ENCODE measurements around the gene UNCX. TPM values are rescaled to one million over a fixed set of nuclear protein-coding genes. Genes with fewer than 3 reads are reported as not detected.

Gene UNCX
- total RNA-seq, 6 experiments from 2014 or later = not detected

DNA sequence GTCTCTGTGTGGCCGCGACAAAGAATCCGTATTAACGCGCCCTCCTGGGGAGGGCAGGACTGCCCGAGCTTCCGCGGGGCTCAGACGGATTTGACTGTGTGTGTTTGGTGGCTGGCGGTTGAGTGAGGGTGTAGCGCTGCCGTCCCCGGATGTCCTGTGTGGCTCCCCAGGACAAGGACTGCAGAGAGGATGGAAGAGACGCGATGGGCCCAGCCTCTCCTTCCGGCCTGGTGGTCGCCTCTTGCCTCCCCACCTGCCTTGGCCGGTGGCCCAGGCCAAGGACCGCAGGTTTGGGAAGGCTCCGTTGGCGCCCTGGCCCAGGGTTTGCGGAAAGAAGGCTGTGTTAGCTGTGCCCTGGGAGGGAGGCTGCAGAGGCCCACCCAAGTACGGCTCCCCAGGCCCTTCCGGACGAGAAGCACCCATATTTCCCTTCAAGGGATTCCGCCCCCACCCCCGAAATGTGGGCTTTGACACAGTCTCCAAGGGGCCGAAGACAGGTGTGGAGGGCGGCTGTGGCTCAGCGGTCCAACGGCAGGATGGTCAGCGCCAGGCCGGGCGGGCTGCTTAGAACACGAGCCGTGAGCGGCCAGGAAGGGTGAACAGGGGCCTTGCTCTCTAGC is 2.3 kb downstream of the UNCX start:
- H3K9me3 ChIP-seq = no peaks in the 10 kb centered on the region
- peaks cover 23 to 46% of the 10 kb centered on the region in 2 donors for H3K27me3 ChIP-seq
- no peaks in the 10 kb centered on the region for H3K4me1 ChIP-seq
- H3K36me3 ChIP-seq = no peaks in the 10 kb centered on the region
- intact Hi-C loops (cut with DNase I) = no loop called here
- ATAC-seq (no peak), DNase-seq (no peak)
- no peak overlapping the region for H3K4me3 ChIP-seq
- H3K27ac ChIP-seq = no peak overlapping the region
- 20% methylated on average over 1 of the region's 37 CpGs for WGBS (ENCODE audit: insufficient coverage, low coverage, low lambda C conversion rate, missing lambda C conversion rate)
- TF ChIP-seq POLR2A (IDR thresholded peaks at IDR 0.05) = no peak
- TF ChIP-seq, protein P1, sequence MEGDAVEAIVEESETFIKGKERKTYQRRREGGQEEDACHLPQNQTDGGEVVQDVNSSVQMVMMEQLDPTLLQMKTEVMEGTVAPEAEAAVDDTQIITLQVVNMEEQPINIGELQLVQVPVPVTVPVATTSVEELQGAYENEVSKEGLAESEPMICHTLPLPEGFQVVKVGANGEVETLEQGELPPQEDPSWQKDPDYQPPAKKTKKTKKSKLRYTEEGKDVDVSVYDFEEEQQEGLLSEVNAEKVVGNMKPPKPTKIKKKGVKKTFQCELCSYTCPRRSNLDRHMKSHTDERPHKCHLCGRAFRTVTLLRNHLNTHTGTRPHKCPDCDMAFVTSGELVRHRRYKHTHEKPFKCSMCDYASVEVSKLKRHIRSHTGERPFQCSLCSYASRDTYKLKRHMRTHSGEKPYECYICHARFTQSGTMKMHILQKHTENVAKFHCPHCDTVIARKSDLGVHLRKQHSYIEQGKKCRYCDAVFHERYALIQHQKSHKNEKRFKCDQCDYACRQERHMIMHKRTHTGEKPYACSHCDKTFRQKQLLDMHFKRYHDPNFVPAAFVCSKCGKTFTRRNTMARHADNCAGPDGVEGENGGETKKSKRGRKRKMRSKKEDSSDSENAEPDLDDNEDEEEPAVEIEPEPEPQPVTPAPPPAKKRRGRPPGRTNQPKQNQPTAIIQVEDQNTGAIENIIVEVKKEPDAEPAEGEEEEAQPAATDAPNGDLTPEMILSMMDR (IDR thresholded peaks at IDR 0.05) = no peak

DNA sequence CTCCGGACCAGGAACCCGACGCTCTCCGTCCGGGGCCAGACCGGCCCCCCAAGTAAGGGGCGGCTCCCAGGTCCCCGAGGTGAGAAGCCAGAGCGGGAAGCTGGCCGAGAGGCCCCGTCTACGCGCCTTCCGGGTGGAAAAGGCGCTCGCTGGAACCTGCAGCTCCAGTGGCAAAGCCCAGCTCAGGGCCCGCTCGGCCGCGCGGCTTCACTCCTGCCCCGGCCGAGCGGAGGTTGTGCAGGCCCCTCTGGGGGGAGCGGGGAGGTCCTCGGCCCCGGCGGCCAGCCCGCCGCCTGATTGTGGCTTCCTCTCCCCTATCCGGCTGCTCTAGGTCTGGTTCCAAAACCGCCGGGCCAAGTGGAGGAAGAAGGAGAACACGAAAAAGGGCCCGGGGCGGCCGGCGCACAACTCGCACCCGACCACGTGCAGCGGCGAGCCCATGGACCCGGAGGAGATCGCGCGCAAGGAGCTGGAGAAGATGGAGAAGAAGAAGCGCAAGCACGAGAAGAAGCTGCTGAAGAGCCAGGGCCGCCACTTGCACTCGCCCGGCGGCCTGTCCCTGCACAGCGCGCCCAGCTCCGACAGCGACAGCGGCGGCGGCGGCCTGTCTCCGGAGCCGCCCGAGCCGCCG is 2.9 kb downstream of the UNCX start:
- 0% methylated on average over 9 of the region's 66 CpGs for WGBS (ENCODE audit: insufficient coverage, low coverage, low lambda C conversion rate, missing lambda C conversion rate)
- no peaks in the 10 kb centered on the region for H3K36me3 ChIP-seq
- intact Hi-C loops (cut with DNase I) = no loop called here
- H3K4me3 ChIP-seq = no peak overlapping the region
- no peak for TF ChIP-seq POLR2A (IDR thresholded peaks at IDR 0.05)
- TF ChIP-seq, protein P1 (IDR thresholded peaks at IDR 0.05) = no peak
- no peak for DNase-seq
- H3K9me3 ChIP-seq = no peaks in the 10 kb centered on the region
- H3K4me1 ChIP-seq = no peaks in the 10 kb centered on the region
- ATAC-seq = no peak
- H3K27ac ChIP-seq = no peak overlapping the region
- H3K27me3 ChIP-seq = peaks cover 20 to 43% of the 10 kb centered on the region in 2 donors

DNA sequence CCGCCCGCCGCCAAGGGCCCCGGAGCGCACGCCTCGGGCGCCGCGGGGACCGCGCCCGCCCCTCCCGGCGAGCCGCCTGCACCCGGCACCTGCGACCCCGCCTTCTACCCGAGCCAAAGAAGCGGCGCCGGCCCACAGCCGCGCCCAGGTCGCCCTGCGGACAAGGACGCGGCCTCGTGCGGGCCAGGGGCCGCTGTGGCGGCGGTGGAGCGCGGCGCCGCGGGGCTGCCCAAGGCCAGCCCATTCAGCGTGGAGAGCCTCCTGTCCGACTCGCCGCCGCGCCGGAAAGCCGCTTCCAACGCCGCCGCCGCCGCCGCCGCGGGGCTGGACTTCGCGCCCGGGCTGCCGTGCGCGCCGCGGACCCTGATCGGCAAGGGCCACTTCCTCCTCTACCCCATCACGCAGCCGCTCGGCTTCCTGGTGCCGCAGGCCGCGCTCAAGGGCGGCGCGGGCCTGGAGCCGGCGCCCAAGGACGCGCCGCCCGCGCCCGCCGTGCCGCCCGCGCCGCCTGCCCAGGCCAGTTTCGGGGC is 3.5 kb downstream of the UNCX start:
- DNase-seq = no peak
- peaks cover 17 to 43% of the 10 kb centered on the region in 2 donors for H3K27me3 ChIP-seq
- H3K4me3 ChIP-seq = no peak overlapping the region
- no peaks in the 10 kb centered on the region for H3K4me1 ChIP-seq
- no peaks in the 10 kb centered on the region for H3K36me3 ChIP-seq
- no CpG with 5 or more reads among the region's 87 CpGs for WGBS (ENCODE audit: insufficient coverage, low coverage, low lambda C conversion rate, missing lambda C conversion rate)
- TF ChIP-seq POLR2A (IDR thresholded peaks at IDR 0.05) = no peak
- TF ChIP-seq, protein P1 (IDR thresholded peaks at IDR 0.05) = no peak
- no peaks in the 10 kb centered on the region for H3K9me3 ChIP-seq
- intact Hi-C loops (cut with DNase I) = no loop called here
- H3K27ac ChIP-seq = no peak overlapping the region
- no peak for ATAC-seq

DNA sequence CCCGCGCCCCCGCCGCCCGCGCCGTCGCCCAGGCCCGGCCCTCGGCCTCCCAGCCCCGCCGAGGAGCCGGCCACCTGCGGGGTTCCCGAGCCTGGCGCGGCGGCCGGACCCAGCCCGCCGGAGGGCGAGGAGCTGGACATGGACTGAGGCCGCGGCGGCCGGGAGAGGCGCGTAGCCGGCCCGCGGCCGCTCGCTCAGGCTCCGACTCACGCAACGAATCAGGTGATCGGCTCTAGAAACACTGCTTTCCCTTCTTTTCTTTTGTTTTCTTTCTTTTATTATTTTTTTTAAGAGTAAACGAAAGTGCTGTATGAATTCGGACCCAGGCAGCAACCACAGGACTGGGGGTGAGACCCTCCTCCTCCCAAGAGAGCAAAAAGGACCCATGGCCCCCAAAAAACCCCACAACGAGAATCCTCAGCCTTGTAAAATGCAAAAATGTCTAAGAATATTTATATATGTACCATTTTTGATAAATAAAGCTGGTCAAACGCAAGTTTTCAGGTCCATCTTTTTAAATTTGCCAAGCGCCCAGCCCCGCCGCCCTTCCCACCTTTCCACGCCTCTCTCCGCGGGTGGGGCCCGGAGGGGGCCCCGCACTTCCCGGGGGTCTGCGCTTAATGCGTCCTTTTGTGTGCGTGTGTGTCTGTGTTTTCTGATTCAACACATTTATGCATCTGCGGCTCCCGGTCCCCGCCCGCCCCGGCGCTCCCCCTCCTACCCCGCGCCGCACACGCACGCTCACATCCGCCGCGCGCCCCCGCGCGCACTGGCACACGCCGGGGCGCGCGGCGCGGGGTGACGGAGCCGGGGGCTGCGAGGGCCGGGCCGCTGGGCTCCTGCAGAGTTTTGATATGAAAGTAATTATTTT is 4.4 kb downstream of the UNCX start:
- H3K4me1 ChIP-seq = no peaks in the 10 kb centered on the region

More for the DNA sequence above, 4.4 kb downstream of the UNCX start:
- intact Hi-C loops (cut with DNase I) = no loop called here
- Histone ChIP-seq H3K4me3 (no peak overlapping the region), H3K27ac (no peak overlapping the region), H3K36me3 (no peaks in the 10 kb centered on the region), H3K9me3 (no peaks in the 10 kb centered on the region), H3K27me3 (peaks cover 21 to 47% of the 10 kb centered on the region in 2 donors)
- TF ChIP-seq, protein P1 (IDR thresholded peaks at IDR 0.05) = no peak
- 2% methylated on average over 60 of the region's 83 CpGs for WGBS (ENCODE audit: insufficient coverage, low coverage, low lambda C conversion rate, missing lambda C conversion rate)
- ATAC-seq (no peak), DNase-seq (no peak)
